Measurements from ENCODE around the gene AFAP1. TPM values are rescaled to one million over a fixed set of nuclear protein-coding genes. Genes with fewer than 3 reads are reported as not detected.

The AFAP1 gene
- total and polyA plus RNA-seq, 2 of the 4 experiments (the other 2 are of a cell fraction): 48.2 to 80.9 TPM

GRCh38 chr4:7752649-7753048, 187.0 kb downstream of the AFAP1 start:
- Histone ChIP-seq H3K14ac (replicated peaks; ENCODE audit: low read depth, low read length) (no peak overlapping the region), H2AFZ (replicated peaks; ENCODE audit: low read length, poor library complexity) (no peak overlapping the region), H2BK15ac (ENCODE audit: low read depth, low read length) (no peak overlapping the region), H4K8ac (ENCODE audit: low read depth in 2 of 2, low read length in 2 of 2) (no peak overlapping the region), H3K27me3 (ENCODE audit: control insufficient read depth, insufficient read depth, low read length) (no peaks in the 10 kb centered on the region), H2BK20ac (ENCODE audit: low read depth, low read length) (no peak overlapping the region), H2BK5ac (ENCODE audit: low read depth, low read length, poor library complexity, severe bottlenecking) (no peak overlapping the region), H3K4me3 (ENCODE audit: insufficient read depth, low read depth, low read length) (no peak overlapping the region), H4K5ac (ENCODE audit: low read depth, low read length) (no peak overlapping the region), H4K20me1 (ENCODE audit: insufficient read depth, low read length) (peaks cover 17% of the 10 kb centered on the region), H4K91ac (ENCODE audit: insufficient read depth, low read depth, low read length) (no peak overlapping the region), H2AK9ac (replicated peaks; ENCODE audit: low read depth, low read length, poor library complexity) (no peak overlapping the region), H3K4me1 (ENCODE audit: control insufficient read depth, insufficient read depth, low read length) (peaks cover 1% of the 10 kb centered on the region; the same call in 1 of the 2 replicates), H3K56ac (ENCODE audit: extremely low read depth, insufficient read depth, low read length) (no peak overlapping the region), H3K9ac (ENCODE audit: low read depth, low read length) (no peak overlapping the region), H3K36me3 (ENCODE audit: control insufficient read depth, insufficient read depth, low read length) (peaks cover 11% of the 10 kb centered on the region), H3K79me1 (ENCODE audit: low read depth in 1 of 2, low read length in 2 of 2) (no peaks in the 10 kb centered on the region), H3K9me1 (ENCODE audit: insufficient read depth, low read length) (no peaks in the 10 kb centered on the region), H3K4ac (ENCODE audit: low read depth, low read length) (no peak overlapping the region), H2BK120ac (ENCODE audit: low read depth, low read length) (no peak overlapping the region), H3K18ac (ENCODE audit: low read depth, low read length) (no peak overlapping the region), H3K4me2 (ENCODE audit: low read depth, low read length) (no peak overlapping the region), H2AK5ac (ENCODE audit: low read depth, low read length) (no peak overlapping the region), H3K23ac (ENCODE audit: low read depth, low read length) (no peak overlapping the region), H3K9me3 (ENCODE audit: control insufficient read depth, insufficient read depth, low read length) (no peaks in the 10 kb centered on the region), H3K27ac (ENCODE audit: insufficient read depth, low read length) (no peak overlapping the region)
- DNase-seq: peak; percentile 28
- in situ Hi-C loops (cut with MboI; ENCODE audit: low sequenced_read_pairs): no loop called here
- CTCF ChIA-PET: no interaction called here
- intact Hi-C loops (cut with micrococcal nuclease): no loop called here
- POLR2A ChIA-PET (ENCODE audit: unreplicated experiment): no interaction called here
- ATAC-seq (ENCODE audit: low read depth): no peak
- dilution Hi-C loops (cut with HindIII; ENCODE audit: low sequenced_read_pairs, unreplicated experiment): no loop called here
- TF ChIP-seq BHLHE40 (IDR thresholded peaks at IDR 0.05; ENCODE audit: low read depth, low read length): no peak
- peak; percentile 87 for TF ChIP-seq USF2 (IDR thresholded peaks at IDR 0.05; ENCODE audit: low read depth, low read length)
- TF ChIP-seq MAFK (IDR thresholded peaks at IDR 0.05; ENCODE audit: low read depth, low read length): no peak
- no TSS peak for BruUV-seq (replicated peaks)
- WGBS, 2 experiments (ENCODE audit: extremely low coverage in 2 of 2, insufficient read length in 1 of 2): 90% methylated on average over 2 of the region's 6 CpGs; no CpG with 5 or more reads in 1 of the 2 experiments

Data from IMR-90 (cell line).